Measurements from ENCODE around the gene ZFP90.

DNA sequence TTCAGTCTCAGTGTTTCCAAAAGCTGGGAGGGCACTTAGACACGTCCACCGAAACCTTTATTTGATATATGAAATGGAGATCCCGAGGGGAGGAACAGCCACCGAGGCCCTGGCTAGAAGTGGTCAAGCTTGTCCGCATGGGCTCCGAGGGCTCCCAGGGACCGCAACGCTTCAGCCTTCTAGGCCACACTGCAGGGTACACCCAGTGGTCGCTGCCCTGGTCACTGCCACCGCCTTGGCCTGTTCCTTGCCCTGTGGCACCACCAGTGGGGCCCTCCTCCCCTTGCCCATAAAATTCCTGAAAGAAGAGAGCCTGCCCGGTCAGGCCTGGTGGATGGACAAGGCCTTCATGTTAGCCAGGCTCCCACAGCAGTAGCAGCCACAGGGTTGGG, 46.9 kb upstream of the ZFP90 start:
- TF ChIP-seq, protein P1, sequence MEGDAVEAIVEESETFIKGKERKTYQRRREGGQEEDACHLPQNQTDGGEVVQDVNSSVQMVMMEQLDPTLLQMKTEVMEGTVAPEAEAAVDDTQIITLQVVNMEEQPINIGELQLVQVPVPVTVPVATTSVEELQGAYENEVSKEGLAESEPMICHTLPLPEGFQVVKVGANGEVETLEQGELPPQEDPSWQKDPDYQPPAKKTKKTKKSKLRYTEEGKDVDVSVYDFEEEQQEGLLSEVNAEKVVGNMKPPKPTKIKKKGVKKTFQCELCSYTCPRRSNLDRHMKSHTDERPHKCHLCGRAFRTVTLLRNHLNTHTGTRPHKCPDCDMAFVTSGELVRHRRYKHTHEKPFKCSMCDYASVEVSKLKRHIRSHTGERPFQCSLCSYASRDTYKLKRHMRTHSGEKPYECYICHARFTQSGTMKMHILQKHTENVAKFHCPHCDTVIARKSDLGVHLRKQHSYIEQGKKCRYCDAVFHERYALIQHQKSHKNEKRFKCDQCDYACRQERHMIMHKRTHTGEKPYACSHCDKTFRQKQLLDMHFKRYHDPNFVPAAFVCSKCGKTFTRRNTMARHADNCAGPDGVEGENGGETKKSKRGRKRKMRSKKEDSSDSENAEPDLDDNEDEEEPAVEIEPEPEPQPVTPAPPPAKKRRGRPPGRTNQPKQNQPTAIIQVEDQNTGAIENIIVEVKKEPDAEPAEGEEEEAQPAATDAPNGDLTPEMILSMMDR (IDR thresholded peaks at IDR 0.05) = no peak
- TF ChIP-seq POLR2A (IDR thresholded peaks at IDR 0.05) = no peak
